OCI-LY1 (cell line): Measurements from ENCODE around the gene E2F6.

ENCODE experiments used
- CTCF ChIP-seq: fragments of 200-600 bp; sonication (generic), shearing (Covaris generic); IDR thresholded peaks from 2 replicates; pipeline ENCODE4 v1.5.1; 2017; ENCODE audit warnings: mild to moderate bottlenecking, antibody characterized with exemption, low read length, moderate library complexity, mixed read lengths
- EZH2 ChIP-seq: fragments of 200-600 bp; sonication (generic), shearing (Covaris generic); IDR thresholded peaks from 2 replicates; pipeline ENCODE4 v1.8.0; 2017; ENCODE audit warnings: borderline replicate concordance, mixed run types, mild to moderate bottlenecking, antibody characterized with exemption, low read length, moderate library complexity, mixed read lengths

- TF ChIP-seq CTCF (no peak), EZH2 (no peak)
Observed at GRCh38 chr2:11421863-11422490, 44.0 kb downstream of the E2F6 start.
